Measurements from ENCODE around the gene GNG11.

Gene GNG11

DNA sequence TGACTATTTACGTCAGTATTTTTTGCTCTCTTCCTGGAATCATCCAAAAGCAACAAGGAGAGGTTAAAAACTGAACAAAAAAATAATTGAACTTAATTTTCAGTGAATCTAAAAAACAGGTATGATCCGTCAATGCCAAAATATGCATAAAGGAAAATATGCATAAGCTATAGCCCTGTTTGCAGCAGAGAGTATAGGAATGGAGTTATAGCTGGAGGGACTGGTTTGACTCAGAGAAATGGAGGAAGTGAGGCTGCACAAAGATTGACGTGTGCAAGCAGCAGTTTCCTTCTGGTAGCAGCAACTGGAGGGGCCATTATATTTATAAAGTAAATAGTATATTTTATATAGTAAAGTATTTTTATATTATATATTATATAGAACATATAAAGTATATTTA is 37.1 kb downstream of the GNG11 start:
- no peak for TF ChIP-seq CTCF (IDR thresholded peaks at IDR 0.05; ENCODE audit: control insufficient read depth, extremely low read depth, insufficient read depth)
- H3K4me3 ChIP-seq (ENCODE audit: low read depth, low read length), result no peak overlapping the region
- DNase-seq (ENCODE audit: low read depth), result no peak

DNA sequence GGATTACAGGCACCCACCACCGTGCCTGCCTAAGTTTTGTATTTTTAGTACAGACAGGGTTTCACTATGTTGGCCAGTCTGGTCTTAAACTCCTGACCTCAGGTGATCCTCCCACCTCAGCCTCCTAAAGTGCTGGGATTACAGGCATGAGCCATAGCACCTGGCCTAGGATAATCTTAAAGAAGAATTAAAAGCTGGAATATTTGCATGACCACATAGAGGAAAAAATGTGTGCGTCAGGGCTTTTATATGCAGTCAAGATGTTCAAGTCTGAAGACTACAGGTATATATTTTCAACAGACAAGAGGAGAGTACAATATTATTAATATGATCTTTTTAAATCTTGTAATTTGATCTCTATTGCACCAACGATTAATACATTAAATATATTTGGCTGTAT is 39.5 kb downstream of the GNG11 start:
- no peak overlapping the region for H3K4me3 ChIP-seq (ENCODE audit: low read depth, low read length)
- DNase-seq (ENCODE audit: low read depth), result no peak
- TF ChIP-seq CTCF (IDR thresholded peaks at IDR 0.05; ENCODE audit: control insufficient read depth, extremely low read depth, insufficient read depth), result no peak

- no peak overlapping the region for H3K4me3 ChIP-seq (ENCODE audit: low read depth, low read length)
- no peak for TF ChIP-seq CTCF (IDR thresholded peaks at IDR 0.05; ENCODE audit: control insufficient read depth, extremely low read depth, insufficient read depth)
- DNase-seq (ENCODE audit: low read depth), result no peak
Observed at GRCh38 chr7:93964262-93964661, 42.7 kb downstream of the GNG11 start.

DNA sequence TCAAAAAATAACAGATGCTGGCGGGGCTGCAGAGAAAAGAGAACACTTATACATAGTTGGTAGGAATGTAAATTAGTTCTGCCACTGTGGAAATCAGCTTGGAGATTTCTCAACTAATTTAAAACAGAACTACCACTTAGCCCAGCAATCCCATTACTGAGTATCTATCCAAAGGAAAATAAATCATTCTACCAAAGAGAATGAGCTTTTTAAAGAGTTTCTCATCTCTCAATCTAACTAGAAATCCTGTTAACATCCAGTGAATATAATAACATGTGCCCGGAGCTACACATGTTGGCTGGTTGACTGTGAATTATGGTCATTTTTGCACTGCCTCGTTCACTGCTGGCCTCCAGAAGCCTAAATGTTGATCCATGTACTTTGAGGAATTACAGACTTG is 43.3 kb downstream of the GNG11 start:
- no peak overlapping the region for H3K4me3 ChIP-seq (ENCODE audit: low read depth, low read length)
- DNase-seq (ENCODE audit: low read depth), result no peak
- TF ChIP-seq CTCF (IDR thresholded peaks at IDR 0.05; ENCODE audit: control insufficient read depth, extremely low read depth, insufficient read depth), result no peak

- DNase-seq (ENCODE audit: low read depth), result no peak
- no peak overlapping the region for H3K4me3 ChIP-seq (ENCODE audit: low read depth, low read length)
- no peak for TF ChIP-seq CTCF (IDR thresholded peaks at IDR 0.05; ENCODE audit: control insufficient read depth, extremely low read depth, insufficient read depth)
Observed at GRCh38 chr7:93968911-93969620, 47.5 kb downstream of the GNG11 start.

GRCh38 chr7:93972029-93972725 is 50.6 kb downstream of the GNG11 start:
- no peak for TF ChIP-seq CTCF (IDR thresholded peaks at IDR 0.05; ENCODE audit: control insufficient read depth, extremely low read depth, insufficient read depth)
- DNase-seq (ENCODE audit: low read depth), result no peak
- H3K4me3 ChIP-seq (ENCODE audit: low read depth, low read length), result no peak overlapping the region
